GM13976 (cell line): ENCODE measurements around the gene ESR2.

Source experiments
- DNase-seq: peaks from one replicate; pipeline ENCODE4 v3.0.0; 2012; ENCODE audit warnings: low spot score
- in situ Hi-C: fragments of 300-500 bp; cut with MboI; formaldehyde crosslinking; loops from one replicate; pipeline ENCODE4 v1.12.0; 2022; ENCODE audit warnings: low sequenced_read_pairs, mixed read lengths, inconsistent platforms; ENCODE audit not compliant: unreplicated experiment
- TF ChIP-seq, protein P1 (sequence below): IDR thresholded peaks from 2 replicates; pipeline ENCODE4 v1.5.1; 2012; ENCODE audit warnings: borderline replicate concordance, mild to moderate bottlenecking; ENCODE audit not compliant: insufficient read depth; ENCODE audit errors: extremely low read depth, missing control alignments, control extremely low read depth

ESR2 gene

DNA sequence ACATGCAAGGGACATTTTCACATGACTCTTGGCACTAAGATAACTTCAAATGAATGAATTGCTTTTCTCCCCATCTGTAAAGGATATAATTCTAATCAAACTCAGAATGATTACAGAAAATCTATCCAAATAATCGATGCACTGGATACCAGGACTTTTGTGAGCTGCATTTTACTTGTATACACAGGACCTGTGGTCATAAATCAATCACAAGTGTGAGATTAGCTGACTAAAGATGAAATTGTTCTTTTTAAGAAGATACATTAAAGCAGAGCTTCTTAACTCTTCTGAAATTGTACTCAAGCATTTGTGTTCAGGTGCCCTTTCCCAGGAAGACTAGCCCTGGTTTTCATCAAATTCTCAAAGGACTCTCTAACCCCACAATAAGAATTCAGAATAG, 66.3 kb downstream of the ESR2 start:
- TF ChIP-seq, protein P1, sequence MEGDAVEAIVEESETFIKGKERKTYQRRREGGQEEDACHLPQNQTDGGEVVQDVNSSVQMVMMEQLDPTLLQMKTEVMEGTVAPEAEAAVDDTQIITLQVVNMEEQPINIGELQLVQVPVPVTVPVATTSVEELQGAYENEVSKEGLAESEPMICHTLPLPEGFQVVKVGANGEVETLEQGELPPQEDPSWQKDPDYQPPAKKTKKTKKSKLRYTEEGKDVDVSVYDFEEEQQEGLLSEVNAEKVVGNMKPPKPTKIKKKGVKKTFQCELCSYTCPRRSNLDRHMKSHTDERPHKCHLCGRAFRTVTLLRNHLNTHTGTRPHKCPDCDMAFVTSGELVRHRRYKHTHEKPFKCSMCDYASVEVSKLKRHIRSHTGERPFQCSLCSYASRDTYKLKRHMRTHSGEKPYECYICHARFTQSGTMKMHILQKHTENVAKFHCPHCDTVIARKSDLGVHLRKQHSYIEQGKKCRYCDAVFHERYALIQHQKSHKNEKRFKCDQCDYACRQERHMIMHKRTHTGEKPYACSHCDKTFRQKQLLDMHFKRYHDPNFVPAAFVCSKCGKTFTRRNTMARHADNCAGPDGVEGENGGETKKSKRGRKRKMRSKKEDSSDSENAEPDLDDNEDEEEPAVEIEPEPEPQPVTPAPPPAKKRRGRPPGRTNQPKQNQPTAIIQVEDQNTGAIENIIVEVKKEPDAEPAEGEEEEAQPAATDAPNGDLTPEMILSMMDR: no peak
- no peak for DNase-seq
- in situ Hi-C loops: no loop called here

DNA sequence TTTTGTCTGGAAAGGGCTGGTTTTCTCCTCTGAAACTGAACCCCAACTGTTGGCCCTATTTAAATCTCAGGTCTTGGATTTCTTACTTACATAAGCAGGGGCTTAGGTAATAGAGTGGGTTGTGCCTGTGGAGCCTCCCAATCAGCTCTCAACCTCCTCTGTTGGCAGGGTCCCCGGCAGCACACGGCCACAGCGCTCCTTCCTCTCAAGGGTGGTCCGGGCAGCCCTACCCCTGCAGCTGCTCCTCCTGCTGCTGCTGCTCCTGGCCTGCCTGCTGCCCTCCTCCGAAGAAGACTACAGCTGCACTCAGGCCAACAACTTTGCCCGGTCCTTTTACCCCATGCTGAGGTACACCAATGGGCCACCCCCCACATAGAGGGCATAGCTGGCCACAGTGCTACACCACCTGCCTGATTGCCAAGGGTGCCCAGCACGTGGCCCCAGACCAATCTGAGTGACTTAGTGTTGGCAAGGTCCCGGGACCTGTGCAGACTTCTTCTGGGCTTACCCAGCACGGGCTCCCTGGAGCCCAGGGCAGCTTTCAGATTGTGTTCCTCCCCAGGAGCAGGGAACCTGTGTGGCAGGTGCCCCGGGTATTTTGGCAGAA, 68.9 kb downstream of the ESR2 start:
- in situ Hi-C loops: no loop called here
- DNase-seq: no peak
- TF ChIP-seq, protein P1: no peak

- in situ Hi-C loops: no loop called here
- DNase-seq: no peak
- TF ChIP-seq, protein P1: no peak
Observed at GRCh38 chr14:64221391-64222003, 72.7 kb downstream of the ESR2 start.

DNA sequence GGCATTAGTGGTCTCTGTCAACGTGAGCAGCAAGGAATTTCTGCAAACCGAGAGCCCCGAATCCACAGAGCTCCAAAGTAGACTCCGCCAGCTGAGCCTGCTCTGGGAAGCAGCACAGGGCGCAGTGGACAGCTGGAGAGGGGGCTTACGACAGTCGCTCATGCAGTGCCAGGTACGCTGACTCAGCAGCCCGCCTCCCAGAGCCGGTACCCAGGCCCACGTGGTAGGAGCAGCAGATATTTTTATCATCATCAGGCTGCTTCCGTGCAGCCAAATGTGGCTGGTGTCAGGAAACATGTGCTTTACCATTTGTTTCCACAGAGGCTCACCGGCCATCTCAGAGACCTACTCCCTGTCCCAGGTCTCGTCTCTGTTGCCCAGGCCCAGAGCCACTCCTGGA, 73.7 kb downstream of the ESR2 start:
- in situ Hi-C loops: no loop called here
- DNase-seq: no peak
- TF ChIP-seq, protein P1: no peak

DNA sequence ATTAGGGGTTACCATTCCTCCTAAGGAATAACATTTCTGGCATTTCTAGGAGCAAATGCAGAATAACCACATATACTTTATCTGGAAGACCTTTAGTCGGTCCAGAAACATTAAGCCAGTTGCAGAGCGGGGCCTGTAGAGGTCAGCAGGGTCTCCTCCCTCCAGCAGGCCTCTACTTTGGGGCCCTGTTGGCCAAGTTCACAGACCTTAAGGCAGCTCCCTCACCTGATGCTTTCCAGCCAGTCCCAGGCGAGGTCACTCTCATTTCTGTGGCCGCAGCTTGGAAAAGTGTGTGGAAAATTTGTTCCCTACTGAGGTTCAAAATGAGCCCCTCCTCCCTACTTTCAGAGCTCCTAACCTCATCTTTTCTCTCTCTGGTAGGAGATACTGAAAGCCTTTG, 74.1 kb downstream of the ESR2 start:
- no peak for DNase-seq
- in situ Hi-C loops: no loop called here
- TF ChIP-seq, protein P1: no peak

- DNase-seq: peak; percentile 36
- TF ChIP-seq, protein P1: no peak
- in situ Hi-C loops: no loop called here
Observed at GRCh38 chr14:64218344-64219240, 75.6 kb downstream of the ESR2 start.
